NCI-H69 (cell line): ENCODE results near the gene UBE2F.
"Not testable (repeated sequence)": the region's sequence is repeated elsewhere in the genome, so short reads cannot be mapped to it uniquely, and the experiment has no call there.

Source experiments
- DNase-seq: peaks from one replicate; lab custom pipeline; 2025; lab: John Stamatoyannopoulos, UW

Gene UBE2F

DNA sequence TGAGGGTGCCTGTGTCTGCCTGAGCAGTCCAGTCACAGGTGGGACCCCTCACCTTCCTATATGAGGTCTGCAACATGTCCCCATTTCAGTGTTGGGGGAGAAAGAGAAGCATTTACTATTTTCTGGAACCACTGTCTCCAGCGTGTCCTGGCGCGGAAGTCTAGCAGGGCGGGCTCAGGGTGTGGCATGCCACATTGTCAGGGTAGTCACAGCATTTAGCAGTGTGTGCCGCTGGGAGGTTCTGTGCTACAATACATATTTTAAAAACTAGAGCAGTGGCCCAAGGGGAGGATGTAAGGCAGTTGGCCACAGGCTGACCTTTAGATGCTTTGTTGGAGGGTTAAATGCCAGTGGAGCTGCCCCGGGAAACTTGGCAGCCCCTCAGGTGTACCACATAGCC, 12.5 kb downstream of the UBE2F start:
- DNase-seq = no peak

DNA sequence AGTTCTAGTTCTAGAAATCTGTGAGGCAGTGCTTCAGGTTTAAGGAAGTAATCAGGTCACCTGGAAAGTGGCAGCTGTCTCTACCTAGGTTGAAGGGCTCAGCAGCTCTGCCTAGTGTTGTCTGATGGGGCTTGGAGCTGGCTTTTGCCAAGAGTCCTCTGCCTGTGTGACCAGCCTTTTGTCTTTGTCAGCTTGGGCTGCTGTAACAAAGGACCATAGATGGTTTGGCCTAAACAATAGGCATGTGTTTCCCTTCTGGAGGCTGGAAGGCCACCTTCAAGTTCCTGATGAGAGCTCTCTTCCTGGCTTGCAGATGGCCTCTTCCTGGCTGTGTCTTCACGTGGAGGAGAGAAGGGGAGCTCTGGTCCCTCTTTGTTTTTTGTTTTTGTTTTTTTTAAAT, 13.3 kb downstream of the UBE2F start:
- no peak for DNase-seq

DNA sequence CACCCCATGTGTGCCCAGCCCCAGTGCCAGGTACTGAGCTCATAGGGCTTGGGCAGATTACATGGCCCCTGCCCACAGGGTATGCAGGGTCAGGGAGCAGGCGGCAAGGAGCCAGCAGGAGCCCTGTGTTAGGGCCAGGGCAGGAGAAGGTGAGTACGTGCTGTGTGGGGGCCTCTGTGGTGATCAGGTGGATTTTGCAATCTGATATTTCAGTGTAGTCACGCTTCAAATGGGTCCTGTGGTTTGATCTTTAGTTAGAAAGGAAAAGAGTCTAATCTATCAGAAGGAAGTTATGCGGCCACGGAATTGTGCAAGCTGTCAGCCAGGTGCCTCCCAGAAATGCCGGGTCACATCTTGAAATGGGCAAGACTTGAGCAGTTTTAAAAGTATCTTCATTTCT, 13.9 kb downstream of the UBE2F start:
- no peak for DNase-seq

DNA sequence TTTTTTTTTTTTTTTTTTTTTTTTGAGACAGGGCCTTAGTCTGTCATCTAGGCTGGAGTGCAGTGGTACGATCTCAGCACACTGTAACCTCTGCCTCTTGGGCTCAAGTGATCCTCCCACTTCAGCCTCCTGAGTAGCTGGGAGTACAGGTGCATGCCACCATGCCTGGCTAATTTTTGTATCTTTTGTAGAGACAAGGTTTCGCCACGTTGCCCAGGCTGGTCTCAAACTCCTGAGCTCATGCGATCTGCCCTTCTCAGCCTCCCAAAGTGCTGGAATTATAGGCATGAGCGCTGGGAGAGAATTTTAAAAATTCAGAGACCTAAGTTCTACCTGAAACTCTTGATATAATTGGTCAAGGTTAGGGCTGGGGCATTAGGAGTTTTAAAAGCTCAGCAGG, 14.8 kb downstream of the UBE2F start:
- DNase-seq = not testable (repeated sequence)

DNA sequence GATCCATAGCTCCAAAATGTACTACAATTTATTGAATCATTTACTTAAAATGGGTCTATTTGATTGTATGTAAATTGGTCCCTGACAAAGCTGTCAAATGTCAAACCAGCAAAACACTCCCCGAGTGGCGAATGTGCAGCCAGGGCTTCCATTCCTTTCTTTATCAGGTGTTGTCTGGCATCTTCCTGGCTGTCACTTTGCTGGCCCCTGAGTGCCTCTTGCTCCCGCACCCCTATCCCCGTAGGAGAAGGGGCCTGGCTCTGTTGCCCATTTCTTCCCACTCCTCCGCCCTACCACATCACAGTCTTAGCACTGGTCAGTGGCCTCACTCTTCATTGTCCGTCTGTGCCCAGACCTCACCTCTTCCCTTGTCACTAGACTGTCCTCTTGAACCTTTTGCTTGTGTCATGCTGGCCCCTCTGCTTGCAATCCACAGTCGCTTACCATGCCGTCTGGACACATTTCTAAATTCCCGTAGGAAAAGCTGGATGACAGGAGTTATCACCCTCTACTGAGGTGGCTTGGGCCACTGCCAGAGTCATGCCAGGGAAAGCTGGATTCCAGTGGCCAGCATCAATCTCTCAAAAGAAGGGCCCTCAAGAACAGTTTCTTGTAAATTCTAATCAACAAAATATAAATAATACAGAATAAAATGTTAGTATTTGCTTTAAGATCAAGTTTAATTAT, 15.4 kb downstream of the UBE2F start:
- no peak for DNase-seq

DNA sequence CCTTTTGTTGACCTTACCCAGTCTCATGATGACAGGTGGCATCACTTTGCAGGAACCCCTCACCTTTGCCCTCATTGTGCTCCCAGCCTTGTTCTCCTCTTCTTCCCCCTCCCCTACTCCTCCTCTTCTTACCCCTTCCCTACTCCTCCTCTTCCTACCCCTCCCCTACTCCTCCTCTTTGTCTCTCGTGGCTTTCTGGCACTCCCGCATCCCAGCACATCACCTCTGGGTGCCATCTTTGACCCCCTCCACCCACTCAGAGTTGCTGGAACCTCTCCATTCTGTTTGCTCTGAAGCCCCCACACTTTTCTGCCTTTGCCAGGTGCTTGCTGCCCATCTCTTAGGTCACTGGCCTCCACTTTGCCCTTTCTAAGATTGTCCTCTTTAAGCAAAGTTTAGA, 17.1 kb downstream of the UBE2F start:
- DNase-seq = no peak

DNA sequence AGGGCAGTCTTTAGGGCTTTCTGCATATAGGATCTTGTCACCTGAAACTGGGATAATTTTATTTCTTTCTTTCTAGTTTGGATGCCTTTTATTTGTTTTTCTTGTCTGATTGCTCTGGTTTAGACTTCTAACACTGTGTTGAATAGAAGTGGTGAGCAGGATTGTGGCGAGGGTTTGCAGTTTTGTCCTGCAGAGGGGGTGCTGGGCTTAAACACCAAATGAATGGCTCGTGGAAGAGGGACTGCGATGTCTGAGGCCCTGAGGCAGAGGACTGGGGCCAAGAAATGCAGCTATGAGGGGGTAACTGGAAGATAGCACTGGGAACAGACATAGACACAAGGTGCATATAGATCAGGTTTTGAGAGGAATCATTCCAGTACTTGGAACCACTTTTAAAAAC, 20.5 kb downstream of the UBE2F start:
- DNase-seq = no peak

DNA sequence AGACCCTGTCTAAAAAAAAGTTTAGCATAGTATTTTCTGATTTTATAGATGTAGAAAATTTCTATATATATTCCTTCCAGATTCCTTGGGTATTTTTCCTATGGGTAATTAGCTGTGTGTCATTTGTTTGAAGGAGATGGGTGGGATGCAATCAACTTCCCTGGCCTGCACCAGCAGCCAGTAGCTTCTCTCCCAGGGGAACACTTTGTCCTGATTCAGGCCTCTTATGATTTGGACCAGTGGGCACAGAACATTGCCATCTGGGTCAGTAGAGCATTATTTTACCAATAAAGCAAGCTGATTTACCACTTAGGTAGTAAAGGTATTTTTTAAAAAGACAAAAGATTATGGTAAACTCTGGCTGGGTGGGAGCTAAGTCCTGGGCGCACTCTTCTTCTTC, 26.9 kb downstream of the UBE2F start:
- DNase-seq = no peak

DNA sequence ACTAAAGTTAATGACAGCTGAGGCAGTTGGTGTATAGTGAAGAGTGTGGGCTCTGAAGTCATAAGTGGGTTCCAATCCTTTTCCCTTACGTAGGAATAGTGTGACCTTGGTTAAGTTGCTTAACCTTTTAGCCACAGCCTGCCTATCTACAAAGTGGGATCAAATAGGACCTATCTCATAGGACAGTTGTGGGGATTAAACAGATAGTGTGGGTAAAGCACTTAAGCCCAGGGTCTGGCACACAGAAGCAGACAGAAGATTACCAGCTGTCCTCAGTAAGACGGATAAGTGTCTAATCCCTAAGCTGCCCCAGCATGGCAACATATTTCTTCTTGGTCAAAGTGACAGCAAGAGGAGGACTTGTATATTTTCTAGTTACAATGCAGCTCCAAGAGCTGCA, 28.2 kb downstream of the UBE2F start:
- DNase-seq = no peak

DNA sequence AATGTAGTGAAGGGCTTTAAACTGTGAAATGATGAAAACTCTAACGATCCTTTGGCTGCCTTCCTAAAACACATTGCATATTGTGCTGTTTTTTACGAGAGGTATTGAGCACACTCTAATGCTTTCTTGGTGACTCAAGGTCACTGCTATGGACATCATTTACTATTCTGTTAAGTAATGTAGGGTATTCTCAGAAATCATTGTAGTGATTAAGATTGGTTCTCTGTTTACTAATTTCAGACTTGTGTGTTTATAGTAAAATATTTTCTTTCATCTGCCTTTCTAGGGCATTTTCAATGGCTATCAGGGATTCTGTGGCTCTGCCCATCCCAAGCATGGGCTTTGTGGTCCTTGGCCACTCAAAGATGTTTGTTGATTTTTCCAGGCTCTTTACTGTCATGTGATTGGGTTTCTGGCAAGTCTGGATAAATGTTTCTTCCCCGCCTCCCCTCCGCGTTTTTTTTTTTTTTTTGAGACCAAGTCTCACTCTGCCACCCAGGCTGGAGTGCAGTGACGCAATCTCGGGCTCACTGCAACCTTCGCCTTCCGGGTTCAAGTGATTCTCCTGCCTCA, 29.3 kb downstream of the UBE2F start:
- no peak for DNase-seq

DNA sequence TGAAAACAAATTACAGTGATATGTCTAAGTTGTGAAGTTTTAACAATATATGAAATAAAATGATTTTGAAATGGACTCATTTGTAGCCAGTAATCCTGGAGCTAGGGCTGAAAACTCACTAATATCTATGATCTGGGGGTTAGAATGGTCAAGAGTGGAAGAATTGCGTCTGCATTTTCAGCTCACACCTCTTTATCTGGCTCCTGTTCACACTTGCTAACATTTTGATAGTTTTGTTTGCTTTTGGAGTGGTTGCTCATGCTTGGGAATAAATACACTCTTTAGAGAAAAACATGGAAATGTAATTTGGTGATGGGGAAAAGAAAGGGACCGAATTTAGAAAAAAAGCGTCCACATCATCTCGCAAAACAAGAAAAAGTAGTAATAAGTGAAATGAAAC, 30.7 kb downstream of the UBE2F start:
- no peak for DNase-seq

DNA sequence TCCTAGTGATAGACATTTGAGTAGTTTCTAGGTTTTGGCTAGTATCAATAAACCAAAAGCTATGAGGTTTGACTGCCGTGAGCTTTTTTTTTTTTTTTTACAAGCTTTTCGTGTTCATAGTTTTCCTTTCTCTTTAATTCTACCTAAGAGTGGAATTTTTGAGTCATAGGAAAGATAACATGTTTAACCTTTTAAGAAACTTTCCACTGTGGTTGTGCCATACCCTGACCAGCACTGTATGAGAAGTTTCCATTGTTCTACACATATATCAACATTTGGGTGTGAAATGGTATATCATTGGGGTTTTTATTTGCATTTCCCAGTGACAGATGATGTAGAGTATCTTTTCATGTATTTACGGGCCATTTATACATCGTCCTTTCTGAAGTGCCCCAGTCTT, 31.7 kb downstream of the UBE2F start:
- DNase-seq = no peak

DNA sequence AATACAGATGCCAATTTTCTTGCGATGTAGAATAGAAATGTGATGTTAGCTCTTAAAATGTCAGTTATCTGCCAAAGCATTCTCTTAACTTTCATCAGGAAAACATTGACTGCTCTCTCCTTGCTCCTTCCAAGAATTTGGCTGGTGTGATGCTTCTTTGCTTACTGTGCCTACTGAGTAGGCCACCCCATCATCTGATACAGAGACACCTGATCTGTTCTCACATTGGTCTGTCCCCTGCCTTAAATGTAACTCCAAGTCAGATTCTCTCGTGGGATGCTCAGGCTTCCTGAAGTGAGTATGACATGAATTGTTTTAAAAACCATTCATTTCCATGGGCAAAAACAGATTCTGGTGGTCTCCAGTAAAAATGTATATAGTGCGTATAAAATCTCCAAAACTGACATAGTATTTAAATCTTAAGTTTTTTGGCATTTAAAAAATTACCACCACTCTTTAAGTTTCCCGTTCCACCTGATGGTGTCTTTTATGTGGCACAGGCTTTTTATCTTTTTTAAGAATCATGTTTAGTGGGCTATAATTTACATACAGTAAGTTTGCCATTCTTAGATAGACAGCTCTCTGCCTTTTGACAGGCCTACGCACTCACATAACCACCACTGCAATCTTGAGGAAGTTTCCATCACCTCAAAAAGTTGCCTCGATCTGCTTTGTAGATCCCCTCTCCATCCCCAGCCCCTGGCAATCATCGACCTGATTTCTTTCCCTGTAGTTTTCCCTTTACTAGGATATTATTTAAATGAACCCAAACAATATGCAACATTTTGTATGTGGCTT, 36.6 kb downstream of the UBE2F start:
- no peak for DNase-seq

DNA sequence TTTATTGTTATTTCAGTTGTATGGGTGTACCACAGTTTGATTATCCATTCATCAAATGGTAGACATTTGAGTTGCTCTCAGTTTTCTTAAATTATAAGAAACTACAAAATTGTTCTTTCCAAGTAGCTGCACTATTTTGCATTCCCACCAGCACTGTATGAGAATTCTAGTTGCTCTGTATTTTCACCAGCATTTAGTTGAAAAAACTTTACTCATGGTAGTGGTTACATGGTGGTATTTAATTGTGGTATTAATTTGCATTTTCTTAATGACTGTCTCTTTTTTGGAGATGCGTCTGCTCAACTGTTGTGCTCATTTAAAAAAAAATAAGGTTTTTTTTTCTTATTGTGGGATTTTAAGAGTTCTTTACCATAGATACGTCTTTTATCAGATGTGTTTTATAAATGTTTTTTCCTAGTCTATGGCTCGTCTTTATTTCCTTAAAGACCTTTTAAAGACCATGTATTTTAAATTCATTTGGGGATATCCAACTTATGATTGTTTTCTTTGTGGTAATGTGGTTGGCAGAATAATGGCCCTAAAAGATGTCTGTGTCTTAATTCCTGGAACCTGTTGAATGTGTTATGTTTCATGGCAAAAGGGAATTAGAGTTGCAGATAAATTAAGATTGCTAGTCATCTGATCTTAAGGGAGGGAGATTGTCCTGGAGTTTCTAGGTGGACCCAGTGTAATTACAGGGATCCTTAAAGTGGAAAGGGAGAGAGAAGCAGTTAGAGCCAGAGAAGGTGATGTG, 37.4 kb downstream of the UBE2F start:
- DNase-seq = no peak

DNA sequence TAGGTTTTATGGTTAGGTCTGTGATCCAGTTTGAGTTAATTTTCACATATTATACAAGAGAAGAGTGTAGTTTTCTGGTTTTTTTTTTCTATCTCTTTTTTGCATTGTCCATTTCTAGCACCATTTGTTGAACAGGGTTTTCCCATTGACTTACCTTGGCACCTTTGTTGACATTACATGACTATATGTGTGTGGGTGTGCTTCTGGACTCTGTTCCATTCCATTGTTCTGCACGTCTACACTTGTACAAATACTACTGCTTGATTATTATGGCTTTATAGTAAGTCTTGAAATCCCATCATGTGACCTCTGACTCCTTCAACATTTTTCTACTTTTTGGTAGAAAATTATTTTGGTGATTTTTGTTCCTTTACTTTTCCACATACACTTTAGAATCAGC, 38.7 kb downstream of the UBE2F start:
- peak; percentile 1 for DNase-seq

DNA sequence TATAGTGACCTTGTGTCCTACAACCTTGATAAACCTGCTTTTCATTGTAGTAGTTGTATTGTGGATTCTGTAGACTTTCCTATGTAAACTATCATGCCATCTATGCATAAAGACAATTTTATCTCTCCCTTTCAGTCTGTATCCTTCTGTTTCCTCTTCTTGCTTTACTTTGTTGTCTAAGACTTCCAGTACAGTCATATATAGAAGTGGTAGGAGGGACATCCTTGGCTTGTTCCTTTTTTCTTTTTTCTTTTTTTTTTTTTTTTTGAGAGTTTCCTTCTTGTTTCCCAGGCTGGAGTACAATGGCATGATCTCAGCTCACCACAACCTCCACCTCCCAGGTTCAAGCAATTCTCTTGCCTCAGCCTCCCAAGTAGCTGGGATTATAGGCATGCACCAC, 39.7 kb downstream of the UBE2F start:
- no peak for DNase-seq

DNA sequence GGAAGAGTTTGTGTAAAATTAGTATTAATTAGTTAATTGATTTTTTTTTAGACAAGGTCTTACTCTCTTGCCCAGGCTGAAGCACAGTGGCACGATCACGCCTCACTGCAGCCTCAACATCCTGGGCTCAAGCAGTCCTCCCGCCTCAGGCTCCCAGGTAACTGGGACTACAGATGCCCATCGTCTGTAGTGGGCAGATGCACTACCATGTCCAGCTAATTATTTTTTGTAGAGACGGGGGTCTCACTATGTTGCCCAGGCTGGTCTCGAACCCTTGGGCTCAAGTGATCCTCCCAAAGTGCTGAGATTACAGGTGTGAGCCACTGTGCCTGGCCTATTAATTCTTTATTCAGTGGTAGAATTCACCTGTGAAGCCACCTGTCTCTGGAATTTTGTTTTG, 41.1 kb downstream of the UBE2F start:
- DNase-seq = no peak

DNA sequence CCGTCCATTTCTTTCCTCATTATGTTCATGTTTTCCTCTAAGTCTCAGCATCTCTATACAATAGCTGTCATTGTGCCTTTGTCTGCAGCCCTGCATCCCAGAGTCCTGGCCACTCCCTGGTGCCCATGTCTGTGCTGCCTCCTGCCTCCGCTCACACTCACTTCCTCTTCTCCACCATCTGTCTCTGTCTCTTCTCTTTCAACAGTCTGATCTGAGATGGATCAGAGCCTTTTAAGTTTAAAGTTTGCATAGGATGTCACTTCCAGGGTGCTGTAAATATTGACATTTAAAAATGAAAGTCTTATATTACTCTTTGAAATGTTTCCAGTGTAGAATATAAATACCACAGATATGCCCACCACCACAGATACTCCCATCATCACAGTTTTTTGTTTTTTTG, 42.7 kb downstream of the UBE2F start:
- peak; percentile 6 for DNase-seq

DNA sequence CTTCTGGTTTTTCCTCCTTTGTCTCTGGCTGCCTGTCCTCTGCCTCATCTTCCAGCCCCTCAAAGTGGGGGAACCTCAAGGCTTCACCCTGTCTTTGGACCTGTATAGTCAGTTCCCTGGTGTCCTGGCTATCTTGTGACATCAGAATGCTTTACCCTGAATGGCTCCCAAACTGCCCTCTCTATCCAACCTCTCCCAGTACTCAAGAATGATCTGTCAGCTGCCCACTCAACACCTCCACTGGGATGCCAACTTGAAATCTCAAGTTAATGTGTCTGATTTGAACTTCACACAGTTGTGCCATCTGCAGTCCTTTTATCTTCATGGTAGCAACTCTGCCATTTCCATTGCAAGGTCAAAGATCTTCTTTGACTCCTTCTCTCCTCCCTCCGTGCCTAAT, 43.8 kb downstream of the UBE2F start:
- DNase-seq = no peak

DNA sequence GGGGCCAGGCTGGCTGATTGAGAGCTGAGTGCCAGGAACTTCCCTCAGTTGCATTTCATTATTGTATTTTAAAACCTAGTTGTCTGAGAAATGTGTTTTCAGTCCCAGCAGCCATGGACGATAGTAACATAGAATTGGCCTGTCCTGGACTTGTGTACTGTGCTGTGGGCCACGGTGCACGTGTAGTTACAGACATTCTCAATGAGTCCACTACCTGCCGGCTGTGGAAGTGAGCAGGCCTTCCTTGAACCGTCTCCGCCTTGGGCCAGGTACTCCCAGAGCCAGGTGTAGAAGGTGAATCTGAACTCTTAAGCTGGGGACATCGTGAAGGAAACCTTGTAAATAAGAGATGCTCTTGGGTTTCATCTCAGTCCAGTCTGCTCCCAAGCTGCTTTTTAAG, 47.0 kb downstream of the UBE2F start:
- no peak for DNase-seq

DNA sequence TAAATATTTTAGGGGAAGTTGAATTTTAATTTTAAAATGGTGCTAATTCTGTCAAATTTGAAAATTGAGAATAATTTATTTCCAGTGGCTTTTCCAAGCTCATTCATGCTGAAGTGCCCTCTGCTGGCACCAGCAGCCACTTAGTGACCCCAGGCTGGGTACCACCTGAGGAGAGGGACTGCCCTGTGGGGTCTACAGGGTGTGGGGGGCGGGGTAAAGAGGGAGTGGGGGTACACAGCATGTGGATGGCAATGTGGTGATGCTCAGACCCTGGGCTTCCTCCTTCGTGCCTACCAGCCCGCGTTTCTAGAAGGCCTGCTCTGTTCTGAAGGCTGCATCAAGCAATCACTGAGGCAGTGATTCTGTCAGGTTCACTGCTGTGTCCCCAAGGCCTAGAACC, 48.9 kb downstream of the UBE2F start:
- no peak for DNase-seq

DNA sequence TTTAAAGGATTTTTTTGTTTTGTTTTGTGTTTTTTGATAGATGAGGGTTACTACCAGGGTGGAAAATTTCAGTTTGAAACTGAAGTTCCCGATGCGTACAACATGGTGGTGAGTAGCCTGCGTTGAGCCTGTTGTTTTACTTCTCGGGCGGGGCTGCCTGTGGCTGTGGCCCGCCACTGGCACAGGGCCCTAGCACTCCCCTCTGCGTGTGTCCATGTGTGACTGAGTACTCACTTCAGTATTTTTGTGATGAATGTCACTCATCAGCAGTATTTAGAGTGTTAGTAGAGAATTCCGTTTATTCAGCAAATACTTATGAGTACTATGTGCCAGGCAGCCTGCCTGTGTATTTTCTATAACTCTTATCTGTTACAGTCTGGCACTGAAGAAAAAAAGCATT, 49.7 kb downstream of the UBE2F start:
- no peak for DNase-seq

DNA sequence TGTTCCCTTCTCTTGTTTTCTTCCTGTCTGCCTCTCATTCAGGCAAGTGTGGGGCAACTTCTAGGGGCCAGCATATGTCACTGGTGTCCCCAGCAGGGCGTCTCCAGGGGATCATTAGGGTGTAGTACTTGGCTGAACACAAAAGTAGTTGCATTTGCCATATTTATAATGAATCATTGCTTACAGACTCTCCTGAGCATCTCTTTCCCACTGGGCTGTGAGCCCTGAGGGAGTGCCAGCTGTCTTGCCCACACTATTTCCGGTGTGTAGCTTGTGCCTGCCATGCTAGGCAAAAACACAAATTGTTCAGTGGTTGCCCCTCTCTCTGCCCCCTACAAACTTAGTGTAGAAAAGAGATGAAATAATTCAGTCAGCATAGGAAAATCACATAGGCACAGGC, 53.1 kb downstream of the UBE2F start:
- peak; percentile 88 for DNase-seq
